Activated CD4-positive, alpha-beta T cell treated with anti-CD3 and anti-CD28 coated beads, Interleukin-2, amount 10 ng/mL, durations not matched to agents 7 days and 5 days (primary cell): ENCODE measurements around the gene DENND5A. TPM values are rescaled to one million over a fixed set of nuclear protein-coding genes. Genes with fewer than 3 reads are reported as not detected.
"Not testable (repeated sequence)": the region's sequence is repeated elsewhere in the genome, so short reads cannot be mapped to it uniquely, and the experiment has no call there.

ENCODE experiments used
- CTCF ChIA-PET: fragments of 350-600 bp; sonication (Branson Sonifier 250); formaldehyde crosslinking; loops from one replicate; lab custom pipeline; 2021; ENCODE audit warnings: antibody characterized with exemption; lab: Charles Lee
- POLR2A ChIA-PET: fragments of 350-600 bp; sonication (Branson Sonifier 250); formaldehyde crosslinking; loops from one replicate; lab custom pipeline; 2021; ENCODE audit warnings: antibody characterized with exemption; lab: Charles Lee
- DNase-seq: peaks from one replicate; pipeline ENCODE4 v3.0.0-alpha.2; 2020
- H3K27ac Mint-ChIP-seq: one replicate; pipeline ENCODE4 v1.8.0; 2021; ENCODE audit warnings: mild to moderate bottlenecking, moderate library complexity, mixed read lengths
- H3K27me3 Mint-ChIP-seq: one replicate; pipeline ENCODE4 v1.8.0; 2021; ENCODE audit warnings: mixed read lengths
- H3K36me3 Mint-ChIP-seq: one replicate; pipeline ENCODE4 v1.8.0; 2021; ENCODE audit warnings: low read depth, mixed read lengths
- H3K4me1 Mint-ChIP-seq: one replicate; pipeline ENCODE4 v1.8.0; 2021; ENCODE audit warnings: mixed read lengths
- H3K4me3 Mint-ChIP-seq: one replicate; pipeline ENCODE4 v1.8.0; 2021; ENCODE audit warnings: mild to moderate bottlenecking, moderate library complexity, mixed read lengths
- H3K9me3 Mint-ChIP-seq: one replicate; pipeline ENCODE4 v1.8.0; 2021; ENCODE audit warnings: mixed read lengths
- total RNA-seq, 2 experiments: library from RNA; stranded (reverse); gene quantifications; one replicate each; pipeline ENCODE4 v1.2.3, GENCODE V29; 2021

The DENND5A gene
- total RNA-seq, 2 experiments from 2014 or later: 70.2 to 93.5 TPM

DNA sequence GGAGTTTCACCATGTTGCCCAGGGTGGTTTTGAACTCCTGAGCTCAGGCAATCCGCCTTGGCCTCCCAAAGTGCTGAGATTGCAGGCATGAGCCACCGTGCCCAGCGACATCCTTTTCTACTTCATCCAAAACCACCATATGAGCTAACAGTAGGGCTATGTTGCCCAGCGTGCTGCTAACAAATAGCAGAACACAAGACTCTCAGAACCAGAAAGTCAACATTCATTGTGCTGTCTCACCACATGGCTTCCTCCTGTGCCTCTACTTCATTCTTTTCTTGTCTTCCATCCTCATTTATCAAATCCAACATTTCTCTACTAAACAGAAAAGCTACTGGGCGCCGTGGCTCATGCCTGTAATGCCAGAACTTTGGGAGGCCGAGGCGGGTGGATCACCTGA, 12.0 kb upstream of the DENND5A start:
- POLR2A ChIA-PET: no interaction called here
- Mint-ChIP-seq H3K36me3 (peaks cover 24% of the 10 kb centered on the region), H3K9me3 (no peaks in the 10 kb centered on the region), H3K4me1 (peaks cover 30% of the 10 kb centered on the region), H3K27me3 (no peaks in the 10 kb centered on the region), H3K27ac (no peak overlapping the region), H3K4me3 (no peak overlapping the region)
- CTCF ChIA-PET: interaction anchor here (1.2 to 2.2 kb wide), 2 partner anchors 12 to 229 kb away, joined by 3 to 6 read pairs; partner anchors contain the start of gene DENND5A
- no peak for DNase-seq

DNA sequence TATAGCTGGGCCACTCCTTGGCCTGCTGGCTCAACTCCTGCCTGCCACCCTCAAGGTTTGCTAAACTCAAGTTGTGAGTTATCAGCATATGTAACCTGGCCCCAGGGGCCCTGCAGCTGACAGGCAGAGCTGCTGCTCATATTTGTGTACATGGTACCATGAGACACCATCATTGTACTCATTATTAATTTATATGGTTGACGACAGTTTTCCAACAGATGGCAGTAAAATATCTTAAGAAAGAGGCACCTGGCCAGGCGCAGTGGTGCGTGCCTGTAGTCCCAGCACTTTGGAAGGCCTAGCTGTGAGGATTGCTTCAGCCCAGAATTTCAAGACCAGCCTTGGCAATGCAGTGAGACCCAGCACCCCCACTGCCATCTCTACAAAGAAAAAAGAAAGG, 11.4 kb upstream of the DENND5A start:
- H3K36me3 Mint-ChIP-seq: peaks cover 22% of the 10 kb centered on the region
- peaks cover 3% of the 10 kb centered on the region for H3K27me3 Mint-ChIP-seq
- POLR2A ChIA-PET: no interaction called here
- H3K27ac Mint-ChIP-seq: no peak overlapping the region
- H3K4me3 Mint-ChIP-seq: no peak overlapping the region
- peaks cover 29% of the 10 kb centered on the region for H3K4me1 Mint-ChIP-seq
- CTCF ChIA-PET: interaction anchor here (1.2 to 2.2 kb wide), 2 partner anchors 11 to 230 kb away, joined by 3 to 6 read pairs; partner anchors contain the start of gene DENND5A
- no peak for DNase-seq
- no peaks in the 10 kb centered on the region for H3K9me3 Mint-ChIP-seq

DNA sequence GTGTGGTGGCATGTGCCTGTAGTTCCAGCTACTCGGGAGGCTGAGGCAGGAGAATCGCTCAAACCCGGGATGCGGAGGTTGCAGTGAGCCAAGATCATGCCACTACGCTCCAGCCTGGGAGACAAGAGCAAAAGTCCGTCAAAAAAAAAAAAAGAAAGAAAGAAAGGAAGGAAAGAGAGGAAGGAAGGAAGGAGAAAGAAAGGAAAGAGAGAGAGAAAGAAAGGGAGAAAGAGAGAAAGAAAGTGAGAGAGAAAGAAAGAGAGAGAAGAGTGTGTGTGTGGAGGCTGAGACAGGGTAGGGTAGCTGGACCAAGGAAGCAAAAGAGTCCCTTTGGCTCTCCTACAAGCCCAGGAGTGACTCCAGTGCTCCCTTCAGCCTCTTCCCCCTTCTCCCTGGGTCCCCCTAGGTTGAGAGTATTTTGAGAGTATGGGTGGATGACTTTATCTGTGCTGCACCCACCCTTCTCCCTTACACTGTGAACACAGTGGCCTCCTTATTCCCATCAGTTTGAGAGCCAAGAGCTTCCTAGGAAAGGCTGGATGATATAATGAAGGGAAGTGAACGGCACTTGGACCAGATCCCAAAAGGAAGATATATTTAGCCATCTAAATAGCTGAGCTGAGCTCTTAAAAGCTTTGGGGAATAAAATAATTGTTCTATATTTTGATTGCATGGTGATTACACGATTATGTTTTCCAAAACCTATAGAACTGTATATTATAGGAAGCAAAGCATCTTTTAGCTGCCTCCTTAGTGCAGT, 9.5 kb upstream of the DENND5A start:
- no peaks in the 10 kb centered on the region for H3K9me3 Mint-ChIP-seq
- ChIA-PET CTCF (interaction anchor here (0.6 to 1.5 kb wide), 2 partner anchors 10 to 14 kb away, joined by 4 to 6 read pairs; no protein-coding TSS in a partner anchor), POLR2A (no interaction called here)
- peaks cover 12% of the 10 kb centered on the region for H3K4me1 Mint-ChIP-seq
- H3K36me3 Mint-ChIP-seq: peaks cover 7% of the 10 kb centered on the region
- H3K27ac Mint-ChIP-seq: no peak overlapping the region
- DNase-seq: no peak
- H3K4me3 Mint-ChIP-seq: no peak overlapping the region
- peaks cover 3% of the 10 kb centered on the region for H3K27me3 Mint-ChIP-seq

DNA sequence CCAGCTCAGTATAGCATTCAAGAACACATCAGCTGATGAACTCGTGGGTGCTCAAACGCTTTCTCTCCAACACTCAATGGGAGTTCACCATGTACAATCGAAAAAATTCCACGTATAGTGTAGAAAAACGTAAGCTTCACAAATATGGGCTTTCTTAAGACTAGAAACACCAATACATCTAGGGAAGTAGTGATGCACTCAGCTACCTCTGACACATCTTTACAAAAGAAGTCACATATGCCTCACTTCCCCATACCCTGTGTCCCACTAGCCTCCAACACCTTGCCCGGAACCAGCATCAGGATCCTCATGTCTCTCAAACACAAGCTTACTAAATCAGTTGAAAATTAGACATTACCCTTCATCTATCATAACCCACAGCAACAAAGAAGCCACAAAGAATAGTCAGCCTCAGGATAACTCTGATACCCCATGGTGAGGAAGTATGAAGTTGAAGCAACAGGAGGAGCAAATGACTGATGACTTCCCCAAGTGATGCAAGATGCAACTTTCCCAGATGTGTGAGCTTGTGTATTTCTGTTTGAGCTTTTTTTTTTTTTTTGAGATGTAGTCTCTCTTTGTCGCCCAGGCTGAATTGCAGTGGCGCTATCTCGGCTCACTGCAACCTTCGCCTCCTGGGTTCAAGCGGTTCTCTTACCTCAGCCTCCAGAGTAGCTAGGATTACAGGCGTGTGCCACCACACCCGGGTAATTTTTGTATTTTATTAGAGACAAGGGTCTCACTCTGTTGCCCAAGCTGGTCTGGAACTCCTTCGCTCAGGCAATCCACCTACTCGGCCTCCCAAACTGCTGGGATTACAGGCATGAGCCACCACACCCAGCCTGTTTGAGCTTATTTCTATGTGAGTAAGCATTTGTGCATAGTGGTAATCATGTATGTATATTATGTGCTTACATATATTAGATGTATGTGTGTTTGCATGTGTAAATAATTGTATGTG, 8.5 kb upstream of the DENND5A start:
- Mint-ChIP-seq H3K4me3 (no peak overlapping the region), H3K36me3 (peaks cover 7% of the 10 kb centered on the region), H3K27ac (no peak overlapping the region), H3K4me1 (peaks cover 12% of the 10 kb centered on the region), H3K9me3 (no peaks in the 10 kb centered on the region), H3K27me3 (peaks cover 3% of the 10 kb centered on the region)
- ChIA-PET POLR2A (no interaction called here), CTCF (interaction anchor here (0.6 to 1.5 kb wide), 4 partner anchors 11 to 192 kb away, joined by 3 to 6 read pairs (median 4); no protein-coding TSS in a partner anchor)
- no peak for DNase-seq

DNA sequence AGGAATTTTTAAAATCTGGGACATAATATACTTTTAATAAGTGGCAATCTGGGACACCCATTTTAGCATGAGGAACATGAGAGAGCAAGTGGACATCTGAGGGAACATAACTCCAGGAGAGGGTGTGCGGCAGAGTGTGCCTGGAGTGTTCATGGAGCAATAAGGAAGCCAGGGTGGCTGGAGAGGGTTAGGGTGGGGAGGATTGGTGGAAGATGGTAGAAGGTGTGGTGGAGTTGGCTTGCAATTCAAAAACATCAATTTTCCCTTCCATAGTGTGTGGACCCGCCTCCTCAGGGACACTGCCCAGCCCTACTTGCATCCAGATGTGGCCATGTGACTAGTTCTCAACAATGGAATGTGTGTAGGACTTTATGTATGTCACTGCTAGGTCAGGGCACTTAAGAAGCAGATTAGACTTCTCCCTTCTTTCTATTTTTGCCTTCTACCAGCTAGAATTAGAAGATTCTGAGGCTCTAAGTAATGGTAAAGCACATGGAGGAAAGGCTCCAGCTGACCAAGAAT, 4.4 kb upstream of the DENND5A start:
- H3K27ac Mint-ChIP-seq: no peak overlapping the region
- ChIA-PET CTCF (interaction anchor here (0.5 to 1.1 kb wide), 2 partner anchors 10 to 62 kb away, joined by 3 read pairs; no protein-coding TSS in a partner anchor), POLR2A (interaction anchor here (0.7 kb wide), 1 partner anchor 19 kb away, joined by 3 read pairs; no protein-coding TSS in a partner anchor)
- no peak for DNase-seq
- peaks cover 25% of the 10 kb centered on the region for H3K27me3 Mint-ChIP-seq
- H3K9me3 Mint-ChIP-seq: no peaks in the 10 kb centered on the region
- H3K4me3 Mint-ChIP-seq: no peak overlapping the region
- peaks cover 16% of the 10 kb centered on the region for H3K4me1 Mint-ChIP-seq
- peaks cover under 1% of the 10 kb centered on the region for H3K36me3 Mint-ChIP-seq

DNA sequence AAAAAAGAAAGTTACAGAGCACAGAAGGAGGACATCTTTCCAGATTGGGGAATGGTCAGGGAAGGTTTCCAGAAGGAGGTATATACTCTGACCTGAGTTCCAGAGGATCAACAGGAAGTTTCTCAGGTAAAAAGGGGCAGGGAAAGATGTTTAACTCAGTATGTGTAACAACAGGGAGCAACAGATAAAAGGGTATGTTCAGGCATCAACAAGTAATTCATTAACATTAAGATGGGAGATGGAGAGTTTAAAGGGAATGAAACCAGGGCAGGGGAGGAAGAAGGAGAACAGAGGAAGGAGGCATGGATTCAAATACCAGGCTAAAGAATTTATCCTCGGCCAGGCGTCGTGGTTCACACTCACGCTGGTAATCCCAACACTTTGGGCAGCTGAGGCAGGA, 2.5 kb upstream of the DENND5A start:
- ChIA-PET POLR2A (no interaction called here), CTCF (interaction anchor here (0.7 kb wide), 1 partner anchor 1179 kb away, joined by 3 read pairs; no protein-coding TSS in a partner anchor)
- Mint-ChIP-seq H3K27me3 (peaks cover 25% of the 10 kb centered on the region), H3K36me3 (peaks cover 10% of the 10 kb centered on the region), H3K4me1 (peaks cover 22% of the 10 kb centered on the region), H3K27ac (no peak overlapping the region), H3K9me3 (no peaks in the 10 kb centered on the region), H3K4me3 (no peak overlapping the region)
- DNase-seq: no peak

DNA sequence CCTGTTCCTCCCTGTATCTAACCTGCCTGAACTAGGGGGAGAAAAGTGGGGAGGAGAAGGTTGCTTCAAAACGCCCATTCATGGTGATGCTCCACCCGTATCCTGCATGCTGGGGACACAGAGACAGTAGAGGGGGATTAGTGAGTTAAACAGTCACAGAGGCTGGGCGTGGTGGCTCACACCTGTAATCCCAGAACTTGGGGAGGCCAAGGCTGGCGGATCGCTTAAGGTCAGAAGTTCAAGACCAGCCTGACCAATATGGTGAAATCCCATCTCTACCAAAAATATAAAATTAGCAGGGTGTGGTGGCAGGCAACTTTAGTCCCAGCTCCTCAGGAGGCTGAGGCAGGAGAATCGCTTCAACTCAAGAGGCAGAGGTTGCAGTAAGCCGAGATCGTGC, 1.8 kb upstream of the DENND5A start:
- no peak overlapping the region for H3K4me3 Mint-ChIP-seq
- peaks cover 27% of the 10 kb centered on the region for H3K4me1 Mint-ChIP-seq
- no peak for DNase-seq
- POLR2A ChIA-PET: interaction anchor here (0.6 kb wide), 1 partner anchor 286 kb away, joined by 3 read pairs; no protein-coding TSS in a partner anchor
- peak overlapping the region; percentile 46 for H3K27ac Mint-ChIP-seq
- CTCF ChIA-PET: interaction anchor here (0.7 to 0.8 kb wide), 2 partner anchors 268 to 1178 kb away, joined by 3 to 5 read pairs; no protein-coding TSS in a partner anchor
- no peaks in the 10 kb centered on the region for H3K9me3 Mint-ChIP-seq
- H3K27me3 Mint-ChIP-seq: peaks cover 23% of the 10 kb centered on the region
- H3K36me3 Mint-ChIP-seq: peaks cover 10% of the 10 kb centered on the region

DNA sequence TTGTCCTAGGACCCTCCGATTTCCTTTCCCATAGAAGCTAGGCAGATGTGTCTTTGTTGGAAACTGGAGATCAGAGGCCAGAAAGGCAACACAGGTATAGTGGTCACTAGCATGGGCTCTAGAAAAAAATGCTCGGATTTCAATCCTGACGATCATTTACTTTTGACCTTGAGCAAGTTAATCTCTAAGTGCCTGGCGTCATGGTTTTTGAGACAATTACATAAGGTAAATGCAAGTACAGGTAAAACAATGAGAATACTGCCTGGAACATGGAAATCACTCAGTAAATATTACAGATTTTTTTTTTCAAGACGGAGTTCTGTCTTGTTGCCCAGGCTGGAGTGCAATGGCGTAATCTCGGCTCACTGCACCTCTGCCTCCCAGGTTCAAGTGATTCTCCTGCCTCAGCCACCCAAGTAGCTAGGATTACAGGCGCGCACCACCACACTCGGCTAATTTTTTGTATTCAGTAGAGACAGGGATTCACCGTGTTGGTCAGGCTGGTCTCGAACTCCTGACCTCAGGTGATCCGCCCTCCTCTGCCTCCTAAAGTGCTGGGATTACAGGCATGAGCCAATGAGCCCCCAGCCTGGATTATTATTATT, 1.1 kb upstream of the DENND5A start:
- Mint-ChIP-seq H3K27me3 (peaks cover 23% of the 10 kb centered on the region), H3K36me3 (peaks cover 13% of the 10 kb centered on the region), H3K4me1 (peaks cover 34% of the 10 kb centered on the region), H3K27ac (peak overlapping the region; percentile 71), H3K9me3 (no peaks in the 10 kb centered on the region), H3K4me3 (peak overlapping the region; percentile 81)
- no peak for DNase-seq
- POLR2A ChIA-PET: interaction anchor here (0.6 kb wide), 2 partner anchors 43 to 285 kb away, joined by 3 to 4 read pairs; no protein-coding TSS in a partner anchor
- CTCF ChIA-PET: interaction anchor here (0.5 to 2.2 kb wide), 4 partner anchors 11 to 123 kb away, joined by 3 to 6 read pairs (median 4); no protein-coding TSS in a partner anchor

DNA sequence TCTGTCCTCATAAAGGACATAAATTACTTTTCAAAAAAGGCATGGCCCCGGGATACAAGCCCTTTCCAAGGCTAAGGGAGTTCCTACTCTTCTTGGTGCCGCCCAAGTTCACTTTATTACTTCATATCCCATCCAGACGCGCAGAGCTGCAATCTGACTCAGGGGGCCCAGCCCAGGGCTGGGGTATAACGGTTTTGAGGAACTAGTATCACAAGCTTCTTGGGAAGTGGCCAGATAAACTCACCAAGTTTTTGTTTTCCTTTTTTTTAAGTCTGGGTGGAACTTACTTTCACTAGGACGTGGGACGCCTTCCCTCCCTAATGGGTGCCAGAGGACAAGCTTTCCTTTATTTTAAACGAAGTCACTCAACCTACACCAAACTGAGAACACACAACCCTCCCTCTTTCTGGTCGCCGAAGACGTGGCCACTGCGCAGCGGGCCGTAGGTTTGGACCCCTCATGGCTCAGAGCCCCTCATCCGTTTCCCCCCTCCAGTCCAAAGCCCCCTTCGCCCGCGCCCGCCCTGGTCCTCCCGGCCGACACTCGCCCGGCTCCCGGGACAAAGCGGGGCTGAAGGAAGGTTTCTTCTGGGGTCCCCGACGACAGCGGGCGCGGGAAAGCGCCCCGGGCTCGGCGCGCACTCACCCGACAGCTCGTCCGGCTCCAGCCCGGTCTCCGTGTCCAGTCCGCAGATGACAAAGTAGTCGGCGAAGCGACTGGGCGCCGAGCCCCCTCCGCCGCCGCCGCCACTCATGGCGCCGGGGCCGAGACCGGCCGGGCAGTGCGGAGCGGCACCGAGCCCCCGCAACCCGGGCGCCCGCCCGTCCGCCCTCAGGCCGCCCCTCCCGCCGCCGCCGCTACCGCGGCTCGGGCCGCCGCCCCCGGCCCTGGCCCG, 587 bp downstream of the DENND5A start:
- Mint-ChIP-seq H3K9me3 (no peaks in the 10 kb centered on the region), H3K36me3 (peaks cover 19% of the 10 kb centered on the region), H3K4me1 (peaks cover 48% of the 10 kb centered on the region), H3K27ac (peak overlapping the region; percentile 91), H3K4me3 (peak overlapping the region; percentile 88), H3K27me3 (peaks cover 23% of the 10 kb centered on the region)
- POLR2A ChIA-PET: interaction anchor here (0.6 kb wide), 2 partner anchors 85 to 135 kb away, joined by 3 to 4 read pairs; no protein-coding TSS in a partner anchor
- CTCF ChIA-PET: interaction anchor here (1.6 to 2.2 kb wide), 3 partner anchors 13 to 16 kb away, joined by 4 to 9 read pairs (median 6); no protein-coding TSS in a partner anchor
- DNase-seq: no peak

DNA sequence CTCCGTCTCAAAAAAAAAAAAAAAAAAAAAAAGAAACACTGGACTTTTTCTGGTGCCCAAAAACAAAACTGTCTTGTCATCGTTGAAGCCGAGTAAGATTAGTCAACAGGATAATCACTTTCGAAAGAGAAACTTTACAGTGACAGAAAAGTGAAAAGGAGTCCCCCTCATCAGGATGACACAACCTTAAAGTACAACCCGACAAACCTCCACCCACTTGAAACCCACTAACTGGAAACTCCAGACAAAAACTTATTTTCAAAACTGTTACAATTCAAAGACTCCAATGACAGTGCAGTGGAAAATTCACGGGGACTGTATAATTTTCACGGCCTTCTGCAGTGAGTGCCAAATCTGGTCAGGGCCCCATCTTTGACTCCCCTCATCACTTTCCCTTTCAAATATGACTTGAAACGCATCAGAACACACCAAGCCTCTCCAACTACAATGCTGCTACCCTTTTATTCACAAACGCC, 1.3 kb downstream of the DENND5A start:
- Mint-ChIP-seq H3K36me3 (peaks cover 19% of the 10 kb centered on the region), H3K27me3 (peaks cover 23% of the 10 kb centered on the region), H3K4me1 (peaks cover 48% of the 10 kb centered on the region), H3K9me3 (no peaks in the 10 kb centered on the region), H3K27ac (peak overlapping the region; percentile 91), H3K4me3 (peak overlapping the region; percentile 88)
- ChIA-PET CTCF (interaction anchor here (1.6 to 2.2 kb wide), 2 partner anchors 13 to 14 kb away, joined by 6 to 9 read pairs; no protein-coding TSS in a partner anchor), POLR2A (interaction anchor here (0.6 kb wide), 1 partner anchor 84 kb away, joined by 4 read pairs; no protein-coding TSS in a partner anchor)
- DNase-seq: peak; percentile 61

DNA sequence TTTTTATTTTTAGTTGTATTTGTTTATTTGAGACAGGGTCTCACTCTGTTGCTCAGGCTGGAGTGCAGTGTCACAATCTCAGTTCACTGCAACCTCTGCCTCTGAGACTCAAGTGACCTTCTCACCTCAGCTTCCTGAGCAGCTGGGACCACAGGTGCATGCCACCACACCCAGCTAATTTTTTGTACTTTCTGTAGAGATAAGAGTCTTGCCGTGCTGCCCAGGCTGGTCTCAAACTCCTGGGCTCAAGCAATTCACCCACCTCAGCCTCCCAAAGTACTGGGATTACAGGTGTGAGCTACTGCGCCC, 4.4 kb downstream of the DENND5A start:
- POLR2A ChIA-PET, H3K27me3 Mint-ChIP-seq, H3K9me3 Mint-ChIP-seq: not testable (repeated sequence)
- peak overlapping the region; percentile 49 for H3K4me3 Mint-ChIP-seq
- H3K36me3 Mint-ChIP-seq: peaks cover 31% of the 10 kb centered on the region
- peak overlapping the region; percentile 47 for H3K27ac Mint-ChIP-seq
- CTCF ChIA-PET: interaction anchor here (1.3 to 1.7 kb wide), 3 partner anchors 10 to 229 kb away, joined by 3 to 6 read pairs (median 5); no protein-coding TSS in a partner anchor
- H3K4me1 Mint-ChIP-seq: peaks cover 48% of the 10 kb centered on the region
- DNase-seq: peak; percentile 51
